ENCODE results near the gene PHC3.

GRCh38 chr3:170132335-170132734, 49.2 kb downstream of the PHC3 start:
- TF ChIP-seq EZH2phosphoT487 (IDR thresholded peaks at IDR 0.05; ENCODE audit: insufficient read depth, low read depth) (no peak), EZH2 (IDR thresholded peaks at IDR 0.05; ENCODE audit: insufficient read depth, poor library complexity, severe bottlenecking) (no peak)

Data from GM23248 (cell line).